SIG-M5 treated with dmso at 0.1 percent for 504 hours (cell line): ENCODE results near the gene XYLT1.
A peak's percentile ranks its signal among the peaks of the same experiment; 100 is the strongest.
"Not testable (repeated sequence)": the region's sequence is repeated elsewhere in the genome, so short reads cannot be mapped to it uniquely, and the experiment has no call there.

Experiments used
- DNase-seq: peaks from one replicate; lab custom pipeline; 2025; ENCODE audit not compliant: unreplicated experiment; lab: John Stamatoyannopoulos, UW

XYLT1 gene

DNA sequence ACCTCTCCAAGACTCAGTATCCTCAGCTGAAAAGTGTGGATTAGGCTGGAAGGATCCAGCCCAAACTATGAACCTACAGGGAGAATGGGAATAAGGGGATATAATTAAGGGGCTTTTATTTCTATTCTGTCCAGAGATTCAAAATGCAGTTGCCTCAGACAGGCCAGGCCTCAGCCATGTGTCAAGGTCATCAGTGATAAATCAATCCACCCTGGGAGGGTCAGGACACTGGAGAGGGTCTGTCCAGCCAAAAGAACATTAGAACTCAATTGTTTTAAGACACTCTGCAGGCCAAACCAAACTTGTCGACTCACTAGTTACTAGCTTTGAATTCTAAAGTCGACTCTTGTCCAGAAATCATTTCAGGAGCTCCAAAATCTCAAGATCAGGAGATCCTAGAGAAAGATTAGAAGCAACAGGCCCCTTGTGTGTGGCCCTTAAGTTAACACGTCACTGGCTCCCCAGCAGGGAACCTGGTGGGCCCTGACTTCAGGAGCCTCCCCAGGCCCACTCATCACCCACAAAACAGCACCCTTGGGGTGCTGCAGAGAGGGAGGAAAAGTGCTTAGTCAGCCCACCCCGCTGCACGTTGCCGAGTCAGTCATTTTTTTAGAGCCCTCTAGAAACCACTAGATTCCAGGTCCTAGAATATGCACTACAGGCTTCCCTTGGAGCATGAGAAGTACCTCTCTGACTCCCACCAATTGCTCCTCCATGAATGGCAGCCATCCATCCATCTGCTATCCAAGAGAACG lies 156.8 kb downstream of the XYLT1 start:
- no peak for DNase-seq

DNA sequence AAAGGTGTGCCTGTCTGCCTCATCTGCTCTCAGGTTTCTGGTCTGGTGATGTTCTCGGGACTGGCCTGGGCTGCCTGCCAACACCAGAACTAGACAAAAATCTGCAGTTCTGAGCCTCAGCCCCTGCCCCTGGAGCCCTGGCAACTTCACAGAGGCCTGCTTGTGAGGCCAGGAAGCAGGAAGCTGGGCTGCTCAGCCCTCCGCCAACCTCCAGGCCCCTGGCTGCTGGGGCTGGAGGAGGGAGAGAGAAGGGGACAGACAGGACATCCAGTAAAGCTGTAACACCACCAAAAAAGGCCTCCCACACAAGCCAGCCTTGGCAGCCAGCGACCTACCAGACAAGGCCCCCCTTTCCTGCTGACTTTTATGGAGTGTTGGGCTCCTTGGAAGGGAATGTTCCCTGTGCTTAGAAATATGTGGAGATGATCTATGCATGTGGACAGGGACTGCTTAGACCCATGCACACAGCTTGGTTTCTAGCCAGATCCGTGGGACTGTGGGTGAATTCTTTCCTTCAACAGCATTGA lies 157.6 kb downstream of the XYLT1 start:
- DNase-seq: no peak

DNA sequence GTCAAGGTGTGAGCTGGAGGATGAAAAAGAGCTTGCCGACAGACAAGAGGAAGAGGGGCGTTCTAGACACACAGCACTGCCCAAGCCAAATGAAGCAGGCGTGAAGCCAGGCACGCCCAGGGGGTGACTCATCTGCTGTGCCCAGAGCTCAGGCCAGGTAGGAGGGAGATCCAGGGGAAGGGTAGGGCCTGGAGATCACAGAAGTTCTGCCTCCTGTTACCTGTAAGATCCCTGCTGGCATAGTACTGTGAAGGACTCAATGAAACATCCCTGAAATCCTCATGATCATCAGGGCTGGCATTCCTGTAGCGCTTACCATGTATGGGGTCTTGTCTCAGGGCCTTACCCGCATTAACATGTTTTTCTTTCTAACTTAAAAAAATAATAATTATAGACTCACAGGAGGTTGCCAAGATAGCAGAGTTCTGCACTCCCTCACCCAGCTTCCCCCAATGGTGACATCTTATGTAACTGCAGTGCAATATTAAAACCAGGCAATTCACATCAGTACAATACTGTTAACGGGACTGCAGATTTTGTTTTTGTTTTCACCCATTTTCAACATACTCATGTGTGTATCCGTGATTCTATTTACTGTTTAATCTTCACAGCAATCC lies 158.6 kb downstream of the XYLT1 start:
- DNase-seq: no peak

DNA sequence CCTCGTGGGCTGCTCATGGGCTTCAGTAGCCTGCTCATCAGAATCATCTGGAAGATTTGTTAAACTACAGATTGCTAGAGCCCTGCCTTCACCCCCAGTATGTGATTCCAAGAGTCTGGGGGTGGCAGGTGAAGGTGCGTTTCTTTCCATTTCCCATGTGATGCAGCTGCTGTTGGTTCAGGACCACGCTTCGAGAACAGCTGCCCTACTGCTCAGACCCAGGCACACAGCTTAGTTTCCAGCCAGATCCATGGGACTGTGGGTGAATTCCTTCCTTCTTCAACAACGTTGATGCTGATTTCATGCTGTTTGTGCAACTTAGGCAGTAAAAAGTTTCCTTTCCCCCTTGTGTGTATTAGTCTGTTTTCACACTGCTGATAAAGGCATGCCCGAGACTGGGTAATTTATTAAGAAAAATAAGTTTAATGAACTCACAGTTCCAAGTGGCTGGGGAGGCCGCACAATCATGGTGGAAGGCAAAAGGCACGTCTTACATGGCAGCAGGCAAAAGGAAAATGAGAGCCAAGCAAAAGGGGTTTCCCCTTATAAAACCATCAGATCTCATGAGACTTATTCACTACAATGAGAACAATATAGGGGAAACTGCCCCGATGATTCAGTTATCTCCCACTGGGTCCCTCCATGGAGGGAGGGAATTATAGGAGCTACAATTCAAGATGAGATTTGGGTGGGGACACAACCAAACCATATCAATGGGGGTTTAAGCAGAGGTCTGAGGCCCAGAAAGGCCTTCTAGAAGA lies 159.2 kb downstream of the XYLT1 start:
- DNase-seq: no peak

DNA sequence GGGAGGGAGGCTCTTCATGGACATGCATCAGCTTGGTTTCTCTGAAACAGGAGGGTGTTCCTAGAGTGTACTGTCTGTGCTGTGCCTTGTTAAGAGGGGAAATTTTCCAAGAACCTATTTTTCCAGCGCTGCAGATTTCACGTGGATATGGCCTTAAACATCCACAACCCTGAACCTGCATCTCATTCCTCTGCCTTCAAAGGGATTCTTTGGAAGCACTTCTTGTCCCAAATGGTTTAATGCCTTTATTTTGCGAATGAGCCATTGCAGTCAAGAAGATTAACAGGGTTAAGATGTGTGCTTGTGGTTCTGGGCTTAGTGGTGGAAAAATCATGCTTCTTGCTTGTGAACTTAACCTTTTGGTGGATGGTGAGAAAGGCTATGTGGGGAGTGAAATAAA lies 161.2 kb downstream of the XYLT1 start:
- DNase-seq: no peak

DNA sequence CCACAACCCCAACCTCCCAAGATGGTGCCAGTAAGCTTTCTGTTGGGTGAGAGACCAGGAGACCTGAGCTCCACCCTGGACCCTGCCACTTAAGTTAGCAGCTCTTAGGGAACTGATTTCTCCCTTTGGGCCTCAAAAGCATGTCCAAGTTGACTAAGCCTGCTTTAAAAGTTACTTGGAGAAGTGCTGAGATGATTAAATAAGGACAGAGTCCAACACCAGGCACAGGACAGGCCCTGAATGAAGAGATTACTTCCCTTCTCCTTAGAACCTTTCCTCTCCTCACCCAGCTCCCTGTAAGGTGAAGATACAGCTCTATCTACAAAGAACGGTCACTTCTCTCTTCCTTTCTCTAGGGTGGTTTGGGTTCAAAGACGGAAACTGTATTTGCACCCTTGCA lies 162.6 kb downstream of the XYLT1 start:
- DNase-seq: no peak

DNA sequence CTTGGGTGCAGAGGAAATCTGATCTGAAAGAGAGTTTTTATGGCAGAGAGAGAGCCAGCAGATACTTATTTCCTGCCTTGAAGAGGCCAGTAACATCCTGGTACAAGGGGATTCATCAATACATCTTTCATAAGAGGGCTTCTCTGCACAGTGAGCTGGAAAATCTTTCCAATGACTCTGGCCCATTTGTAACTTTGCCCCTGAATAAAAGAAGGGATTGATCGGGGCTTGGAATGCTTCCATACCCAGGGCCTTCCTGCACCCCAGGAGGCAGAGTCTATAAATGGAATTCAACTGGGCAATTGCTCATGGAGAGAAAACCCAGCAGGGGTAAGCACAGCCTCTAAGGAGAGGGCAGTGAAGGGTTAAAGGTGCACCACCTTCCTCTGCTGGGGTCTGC lies 163.3 kb downstream of the XYLT1 start:
- DNase-seq: no peak

DNA sequence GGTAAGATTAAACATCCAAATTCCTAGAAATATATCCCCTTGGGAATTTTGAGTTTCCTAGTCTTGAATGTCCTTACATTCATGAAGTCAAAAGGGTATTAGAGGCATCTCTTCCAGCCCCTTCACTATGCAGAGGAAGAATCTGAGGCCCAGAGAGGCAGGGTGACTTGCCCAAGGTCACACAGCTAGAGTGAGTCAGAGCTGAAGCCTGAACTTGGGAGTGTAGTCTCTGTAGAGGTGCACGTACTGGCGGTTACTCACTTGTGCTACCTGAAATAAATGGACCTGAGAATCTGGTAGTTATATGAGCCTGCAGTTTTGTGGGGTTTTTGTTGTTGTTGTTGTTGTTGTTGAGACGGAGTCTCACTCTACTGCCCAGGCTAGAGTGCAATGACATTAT lies 164.0 kb downstream of the XYLT1 start:
- DNase-seq: no peak

DNA sequence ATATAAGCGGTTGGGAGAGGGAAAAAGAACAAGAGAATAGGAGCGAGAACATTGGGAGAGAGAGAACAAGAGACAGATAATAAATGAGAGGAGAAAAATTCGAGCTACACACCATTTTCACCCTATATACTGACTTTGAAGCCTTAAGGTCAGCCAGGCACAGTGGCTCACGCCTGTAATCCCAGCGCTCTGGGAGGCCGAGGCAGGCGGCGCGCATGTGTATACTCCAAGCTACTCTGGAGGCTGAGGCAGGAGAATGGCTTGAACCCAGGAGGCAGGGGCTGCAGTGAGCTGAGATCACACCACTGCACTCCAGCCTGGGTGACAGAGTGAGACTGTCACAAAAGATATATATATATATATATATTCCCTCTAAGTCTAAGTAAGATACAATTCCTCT lies 164.5 kb downstream of the XYLT1 start:
- not testable (repeated sequence) for DNase-seq

DNA sequence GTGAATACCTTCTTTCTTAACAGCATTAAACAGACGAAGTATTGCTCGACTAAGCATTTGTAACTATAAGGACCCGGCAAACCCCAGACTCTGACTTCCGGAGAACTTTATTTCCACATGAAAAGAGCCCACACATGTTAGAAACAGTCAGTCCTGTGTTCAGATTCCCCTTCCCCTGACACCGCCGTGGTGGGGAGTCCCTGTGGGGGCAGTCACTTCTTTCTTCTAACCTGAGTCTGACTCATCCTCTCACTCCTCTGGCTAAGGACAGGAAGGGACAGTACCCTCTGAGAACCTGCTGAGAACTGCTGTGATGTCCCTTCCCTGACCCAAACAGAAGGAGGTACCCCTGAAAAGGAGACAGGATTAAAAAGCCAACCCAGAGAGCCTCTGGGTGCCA lies 165.1 kb downstream of the XYLT1 start:
- no peak for DNase-seq

DNA sequence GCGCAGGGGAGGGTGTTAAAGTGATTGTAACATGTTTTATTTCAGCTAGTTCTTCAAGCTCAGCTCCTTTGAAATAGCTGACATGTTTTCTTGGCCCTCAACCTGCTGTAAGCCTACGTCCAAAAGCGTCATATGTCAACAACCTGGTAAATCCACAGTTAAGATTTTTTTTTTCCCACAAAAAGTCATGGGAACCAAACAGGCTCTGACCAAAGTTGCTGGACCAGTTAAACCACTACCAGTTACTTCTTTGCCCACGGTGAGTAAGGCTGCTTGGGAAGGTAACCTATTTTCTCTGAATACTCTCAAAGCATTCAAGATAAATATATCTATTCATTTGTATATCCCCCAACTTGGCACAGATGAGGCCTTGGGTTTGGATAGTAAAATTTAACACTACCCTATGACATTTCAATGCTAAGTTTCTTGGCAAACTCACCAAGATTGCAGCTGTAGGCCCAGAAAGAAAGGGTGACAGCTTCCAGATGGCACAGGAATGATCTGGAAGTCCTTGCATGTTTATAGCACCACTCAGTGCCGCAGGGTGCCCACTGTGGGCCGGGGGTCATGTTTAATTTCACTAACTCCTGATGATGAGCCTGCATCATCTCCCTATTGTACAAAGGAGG lies 166.2 kb downstream of the XYLT1 start:
- DNase-seq: peak; percentile 76

DNA sequence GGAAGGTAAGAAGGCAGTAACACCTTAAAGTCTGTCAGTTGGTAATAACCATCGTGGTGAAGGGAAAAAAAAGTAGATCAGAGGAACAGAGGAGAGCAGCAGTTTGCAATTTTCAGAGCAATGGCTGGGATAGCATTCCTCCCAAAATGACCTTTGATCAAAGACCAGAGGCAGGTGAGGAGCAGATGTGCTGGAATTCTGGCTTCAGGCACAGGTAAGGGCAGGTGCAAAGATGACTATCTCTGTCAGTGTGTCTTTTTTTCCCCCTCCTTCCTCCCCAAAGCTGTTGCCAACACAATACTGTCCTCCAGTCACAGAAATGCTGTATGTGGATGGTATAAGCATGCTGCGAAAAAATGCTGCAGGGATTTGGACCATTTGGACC lies 166.7 kb downstream of the XYLT1 start:
- DNase-seq: no peak

DNA sequence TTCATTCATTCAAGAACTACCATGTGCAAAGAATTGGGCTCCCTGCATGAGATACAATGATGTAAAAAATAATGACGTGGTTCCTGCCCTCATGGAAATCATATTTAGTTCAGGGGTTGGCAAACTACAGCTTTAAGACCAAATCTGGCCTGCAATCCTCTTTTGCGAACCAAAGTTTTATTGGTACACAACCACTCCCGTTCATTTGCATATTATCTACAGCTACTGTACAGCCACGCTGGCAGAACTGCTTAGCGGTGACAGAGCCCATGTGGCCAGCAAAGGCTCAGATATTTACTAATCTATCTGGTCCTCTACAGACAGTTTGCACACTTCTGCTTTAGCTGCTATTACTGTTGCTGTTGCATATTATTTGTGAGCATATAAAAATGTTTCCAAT lies 167.7 kb downstream of the XYLT1 start:
- DNase-seq: peak; percentile 31

DNA sequence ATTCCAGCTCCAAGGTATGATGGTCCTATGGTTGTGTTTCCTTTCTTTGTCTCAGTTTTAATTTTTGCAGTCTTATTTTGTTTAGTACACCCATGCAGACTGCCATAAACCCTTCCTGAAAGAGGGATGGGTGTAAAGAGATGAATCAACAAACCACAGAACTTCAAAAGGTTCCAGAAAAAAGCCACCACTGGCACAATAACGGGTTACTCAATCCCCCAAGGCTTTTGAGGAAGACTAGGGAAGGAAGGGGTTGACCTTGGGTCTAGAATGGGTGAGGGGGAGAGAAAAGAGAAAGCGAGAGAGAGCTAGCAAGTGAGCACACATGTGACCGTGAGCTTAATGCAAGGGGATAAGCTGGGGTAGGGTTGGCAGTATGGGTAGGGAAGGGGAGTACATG lies 168.1 kb downstream of the XYLT1 start:
- peak; percentile 86 for DNase-seq

DNA sequence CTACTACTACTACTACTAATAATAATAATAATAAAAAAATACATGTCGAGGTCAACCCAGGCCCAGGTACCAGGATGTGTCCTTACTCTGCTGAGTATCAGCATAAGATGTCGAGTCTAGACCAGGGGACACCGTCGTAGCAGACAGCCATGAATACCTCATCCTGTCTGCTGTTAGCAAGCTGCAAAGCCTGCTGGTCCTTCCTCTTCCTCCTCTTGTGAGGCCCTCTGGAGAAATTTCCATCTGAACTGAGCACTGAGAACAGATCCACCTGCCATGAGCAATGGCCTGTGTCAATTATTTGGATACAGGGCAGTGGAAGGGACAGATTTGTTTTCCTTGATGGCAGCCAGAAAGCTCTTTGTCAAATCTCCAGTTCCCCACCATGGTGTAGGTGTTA lies 168.5 kb downstream of the XYLT1 start:
- peak; percentile 20 for DNase-seq

DNA sequence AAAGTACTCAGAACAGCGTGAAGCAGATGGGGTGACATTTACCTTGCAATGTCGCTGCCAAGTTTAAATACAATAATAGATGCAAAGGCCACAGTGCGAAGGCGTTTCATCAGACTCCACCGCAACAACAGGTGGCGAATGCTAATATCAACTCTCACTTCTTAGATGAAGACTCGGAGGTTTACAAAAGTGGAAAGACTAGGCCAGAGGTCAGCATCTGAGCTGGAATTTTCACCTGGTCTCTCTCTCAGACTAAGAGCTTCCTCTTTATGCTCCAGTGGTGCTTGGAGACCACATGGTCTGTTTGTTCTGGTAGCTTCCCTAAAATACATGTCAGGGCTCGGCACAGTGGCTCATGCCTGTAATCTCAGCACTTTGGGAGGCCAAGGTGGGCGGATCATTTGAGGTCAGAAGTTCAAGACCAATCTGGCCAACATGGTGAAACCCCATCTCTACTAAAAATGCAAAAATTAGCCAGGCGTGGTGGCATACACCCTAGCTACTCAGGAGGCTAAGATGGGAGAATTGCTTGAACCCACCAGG lies 169.1 kb downstream of the XYLT1 start:
- peak; percentile 28 for DNase-seq

DNA sequence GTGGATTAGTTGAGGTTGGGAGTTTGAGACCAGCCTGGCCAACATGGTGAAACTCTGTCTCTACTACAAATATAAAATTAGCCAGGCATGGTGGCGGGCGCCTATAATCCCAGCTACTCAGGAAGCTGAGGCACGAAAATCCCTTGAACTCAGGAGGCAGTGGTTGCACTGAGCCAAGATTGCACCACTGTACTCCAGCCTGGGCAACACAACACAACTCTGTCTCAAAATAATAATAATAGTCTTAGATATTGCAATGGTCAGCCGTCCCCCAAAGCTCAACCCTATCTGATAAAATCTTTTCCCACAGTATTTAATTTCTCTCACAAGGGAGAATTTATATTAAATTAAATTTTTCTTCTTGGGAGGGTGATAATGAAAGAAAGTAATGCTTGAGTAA lies 169.6 kb downstream of the XYLT1 start:
- DNase-seq: no peak

DNA sequence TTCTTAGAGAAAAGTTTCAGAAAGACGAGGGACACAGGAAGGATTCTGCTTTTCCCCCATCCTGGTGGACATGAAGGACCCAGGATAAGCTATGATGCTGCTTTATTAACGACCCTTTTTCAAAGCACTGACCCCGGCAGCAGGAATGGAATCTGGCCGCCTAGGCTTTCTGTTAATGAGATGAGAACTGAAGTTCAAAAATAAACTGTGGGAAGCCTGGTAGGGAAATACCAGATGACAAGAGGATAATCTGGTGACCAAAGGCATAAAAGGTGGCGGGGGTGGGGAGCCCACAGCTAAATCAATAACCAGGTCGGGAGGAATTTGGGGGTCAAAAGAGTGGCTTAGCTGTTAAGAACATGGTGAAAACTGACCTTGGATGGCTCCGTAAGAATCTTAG lies 171.0 kb downstream of the XYLT1 start:
- no peak for DNase-seq

DNA sequence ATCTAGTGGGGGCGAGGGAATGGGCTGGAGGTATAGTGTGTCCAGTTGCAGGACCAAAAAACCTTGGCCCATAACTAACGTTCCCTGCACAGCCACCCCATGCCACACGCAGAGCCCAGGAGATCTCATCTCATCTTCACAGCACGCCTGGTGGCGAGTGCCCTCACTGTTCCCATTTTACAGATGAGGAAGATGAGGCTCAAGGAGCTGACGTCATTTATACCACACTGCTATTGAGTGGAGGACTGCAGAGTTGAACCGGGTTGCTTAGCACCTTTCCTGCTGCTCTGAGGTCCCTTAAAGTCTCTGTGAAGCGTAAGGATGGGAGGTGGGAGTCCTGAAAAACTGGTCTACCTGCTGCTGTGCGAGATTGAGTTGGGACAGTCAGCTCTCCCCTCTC lies 172.5 kb downstream of the XYLT1 start:
- DNase-seq: no peak

DNA sequence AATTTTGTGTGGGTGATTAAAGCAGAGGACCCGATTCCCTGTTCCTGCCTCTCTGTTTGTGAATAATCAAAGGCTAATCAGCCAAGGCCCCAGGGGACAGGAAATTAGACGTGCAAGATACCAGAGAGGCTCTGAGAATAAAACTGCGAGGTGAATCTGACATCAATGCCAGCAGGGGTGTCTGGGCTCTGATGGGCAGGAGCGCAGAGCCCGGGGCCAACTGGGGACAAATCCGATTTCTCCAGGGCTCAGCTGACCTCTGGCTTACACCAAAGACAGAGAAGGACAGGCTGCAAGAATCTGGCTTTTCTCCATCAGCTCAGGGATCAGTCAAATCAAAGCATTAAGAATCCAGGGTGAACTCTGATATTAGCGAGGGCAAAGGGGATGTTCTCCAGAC lies 174.3 kb downstream of the XYLT1 start:
- DNase-seq: no peak

DNA sequence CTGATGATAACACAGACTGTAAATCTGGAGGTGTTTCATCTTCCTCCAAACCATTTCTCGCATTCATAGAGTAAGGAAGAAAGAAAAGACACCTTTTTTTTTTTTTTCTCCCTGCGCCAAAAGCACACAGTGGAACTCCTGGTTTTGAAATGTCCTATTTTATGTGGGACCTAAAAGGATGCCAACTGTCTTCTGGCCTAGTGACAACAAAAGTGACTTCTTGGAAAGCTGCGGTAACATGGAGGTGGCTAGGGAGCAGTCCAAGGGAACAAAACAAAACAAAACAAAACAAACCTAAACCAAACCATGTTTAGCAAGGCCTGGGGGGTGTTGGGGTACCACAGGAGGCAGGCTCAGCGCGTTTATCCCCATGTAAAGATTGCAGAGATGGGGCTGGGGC lies 174.8 kb downstream of the XYLT1 start:
- no peak for DNase-seq
